Aortic smooth muscle cell (primary cell): ENCODE measurements around the gene DMC1. TPM values are rescaled to one million over a fixed set of nuclear protein-coding genes. Genes with fewer than 3 reads are reported as not detected.

Experiments
- total RNA-seq: library from RNA; depleted of rRNA; stranded (reverse); fragments of >200 nt; gene quantifications from 2 replicates; pipeline ENCODE4 v1.2.3, GENCODE V29; 2014

The DMC1 gene, protein sequence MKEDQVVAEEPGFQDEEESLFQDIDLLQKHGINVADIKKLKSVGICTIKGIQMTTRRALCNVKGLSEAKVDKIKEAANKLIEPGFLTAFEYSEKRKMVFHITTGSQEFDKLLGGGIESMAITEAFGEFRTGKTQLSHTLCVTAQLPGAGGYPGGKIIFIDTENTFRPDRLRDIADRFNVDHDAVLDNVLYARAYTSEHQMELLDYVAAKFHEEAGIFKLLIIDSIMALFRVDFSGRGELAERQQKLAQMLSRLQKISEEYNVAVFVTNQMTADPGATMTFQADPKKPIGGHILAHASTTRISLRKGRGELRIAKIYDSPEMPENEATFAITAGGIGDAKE
- 3.2 and 3.4 TPM in 2 replicates for total RNA-seq

DNA sequence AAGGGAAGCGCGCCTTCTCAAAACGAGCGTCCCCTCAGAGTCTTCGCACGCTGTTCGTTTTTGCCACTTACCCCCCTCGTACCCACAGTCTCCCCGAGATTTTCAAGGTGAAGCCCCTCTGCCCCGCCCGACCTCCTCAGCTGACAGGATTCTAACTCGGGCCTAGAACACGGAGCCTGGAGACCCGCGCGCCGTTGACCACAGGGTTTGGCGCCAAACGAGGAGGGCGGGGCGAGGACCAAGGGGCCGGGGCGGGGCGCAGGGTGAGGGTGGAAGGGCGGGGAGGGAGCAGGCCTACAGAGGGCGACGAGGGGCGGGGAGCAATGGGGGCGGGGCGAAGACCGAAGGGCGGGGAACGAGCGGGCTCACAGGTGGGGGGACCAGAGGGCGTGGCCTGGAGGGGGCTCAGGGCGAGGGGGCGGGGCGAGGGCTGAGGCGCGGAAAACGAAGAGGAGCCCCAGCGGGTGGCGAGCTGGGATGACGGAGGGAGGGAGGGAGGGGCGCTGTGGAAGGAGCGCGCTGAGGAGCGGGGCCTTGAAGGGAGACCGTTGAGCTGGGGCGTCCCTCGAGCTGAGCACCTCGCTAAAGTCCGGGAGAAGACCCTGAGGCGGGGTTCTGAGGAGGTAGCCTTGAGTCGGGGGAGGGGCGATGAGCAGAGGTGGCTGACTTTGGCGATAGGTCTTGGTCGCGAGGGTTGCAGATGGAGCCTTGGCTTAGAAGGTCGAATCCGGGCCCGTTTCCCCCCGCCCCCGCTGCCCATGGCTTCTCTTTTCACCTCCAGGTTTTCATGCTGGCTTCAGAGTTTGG, at the start of gene DMC1:
TSS of gene DMC1 (minus strand) at position 212 of the 807 bp plus-strand sequence. CDS start 1,927 bp downstream, outside the sequence.

DNA sequence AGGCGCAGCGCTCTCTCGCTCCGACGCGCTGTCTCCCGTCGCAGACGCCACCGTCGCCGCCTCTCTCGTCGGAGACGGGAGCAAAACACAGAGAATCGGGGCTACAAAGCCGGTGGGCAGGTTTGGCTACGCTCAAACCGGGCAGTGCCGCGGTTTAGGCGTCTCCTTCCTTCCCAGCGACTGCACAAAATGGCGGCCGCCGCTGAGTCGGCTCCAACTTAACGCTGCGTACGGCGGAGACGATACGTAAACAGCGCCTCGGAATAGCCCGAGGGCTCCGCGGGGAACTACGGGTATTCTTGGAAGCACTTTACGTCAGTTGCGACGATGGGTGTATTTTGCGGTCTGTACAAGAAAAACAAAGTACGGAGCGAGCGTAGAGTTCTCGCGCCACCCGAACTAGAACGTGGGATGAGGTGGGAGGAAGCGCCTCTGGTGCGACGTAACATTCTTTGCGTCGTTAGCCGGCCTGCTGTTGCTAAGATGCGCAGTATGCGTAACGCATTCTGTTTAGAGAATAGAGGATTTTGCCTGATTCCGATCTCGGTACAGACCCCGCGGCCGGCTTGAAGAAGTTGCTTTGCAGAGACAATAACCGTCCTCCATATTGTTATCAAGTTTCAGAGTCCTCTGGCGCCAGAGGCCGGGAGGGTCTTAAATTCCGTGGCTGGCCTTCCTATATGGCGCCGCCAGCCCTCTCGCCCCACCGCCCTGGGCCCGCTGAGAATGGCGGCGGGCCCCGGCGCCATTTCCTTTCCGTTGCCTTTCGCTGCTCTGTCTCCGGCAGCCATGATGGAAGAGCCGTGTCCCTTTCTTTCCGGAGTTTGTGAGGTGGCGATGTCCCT, 63.6 kb downstream of the DMC1 start, which contains the start of gene DDX17:
TSS of gene DDX17 (minus strand) at position 194 of the 845 bp plus-strand sequence.

Other genes with a start within 250 kb of the DMC1 start
- not detected in 2 replicates for gene KCNJ4, start 115.0 kb downstream of the DMC1 start, total RNA-seq
- gene KDELR3, start 102.1 kb downstream of the DMC1 start, total RNA-seq, result 95.3 and 125 TPM in 2 replicates
- 385 and 404 TPM in 2 replicates for gene DDX17, start 63.9 kb downstream of the DMC1 start, total RNA-seq
- gene FAM227A, start 86.2 kb upstream of the DMC1 start, total RNA-seq, result 1.1 and 1.8 TPM in 2 replicates
- 19.2 and 20.9 TPM in 2 replicates for gene CBY1, start 86.5 kb upstream of the DMC1 start, total RNA-seq
- 51.5 and 55.1 TPM in 2 replicates for gene TOMM22, start 111.8 kb upstream of the DMC1 start, total RNA-seq
- gene JOSD1, start 130.8 kb upstream of the DMC1 start, total RNA-seq, result 66.4 and 66.5 TPM in 2 replicates
- 38.2 and 41.9 TPM in 2 replicates for gene GTPBP1, start 135.8 kb upstream of the DMC1 start, total RNA-seq
- 117 and 146 TPM in 2 replicates for gene SUN2, start 185.8 kb upstream of the DMC1 start, total RNA-seq
- gene DNAL4, start 224.0 kb upstream of the DMC1 start, total RNA-seq, result 14.9 and 15.4 TPM in 2 replicates